ENCODE data around the gene FOXO1.

GRCh38 chr13:40583738-40584137 is 82.7 kb downstream of the FOXO1 start:
- TF ChIP-seq CTCF (IDR thresholded peaks at IDR 0.05; ENCODE audit: low read depth, low read length) (no peak), POLR2A (IDR thresholded peaks at IDR 0.05; ENCODE audit: extremely low read depth, insufficient read length) (no peak), MAX (IDR thresholded peaks at IDR 0.05; ENCODE audit: low read depth, low read length) (no peak)
